Measurements from ENCODE around the gene C2.
"Not testable (repeated sequence)": the region's sequence is repeated elsewhere in the genome, so short reads cannot be mapped to it uniquely, and the experiment has no call there.

The C2 gene

DNA sequence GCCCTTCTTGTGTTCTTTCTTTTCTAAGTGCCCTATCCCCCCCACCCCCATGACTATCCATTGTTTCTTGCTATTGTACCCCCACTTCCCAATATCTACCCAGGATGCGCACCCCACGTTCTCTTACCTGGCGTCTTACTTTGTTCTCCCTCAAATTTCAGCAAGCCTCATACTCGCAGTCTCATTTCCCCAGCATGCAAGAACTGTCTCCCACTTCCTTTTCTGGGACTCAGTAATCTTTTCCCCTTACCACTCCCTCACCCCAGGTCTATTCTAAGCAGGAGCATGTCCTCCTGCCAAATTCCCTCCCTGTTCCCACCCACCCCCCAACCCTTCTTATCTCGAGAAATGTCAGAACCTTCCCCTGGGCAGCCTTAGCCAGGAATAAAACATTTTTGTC, 28.3 kb upstream of the C2 start:
- no peak for FAIRE-seq

DNA sequence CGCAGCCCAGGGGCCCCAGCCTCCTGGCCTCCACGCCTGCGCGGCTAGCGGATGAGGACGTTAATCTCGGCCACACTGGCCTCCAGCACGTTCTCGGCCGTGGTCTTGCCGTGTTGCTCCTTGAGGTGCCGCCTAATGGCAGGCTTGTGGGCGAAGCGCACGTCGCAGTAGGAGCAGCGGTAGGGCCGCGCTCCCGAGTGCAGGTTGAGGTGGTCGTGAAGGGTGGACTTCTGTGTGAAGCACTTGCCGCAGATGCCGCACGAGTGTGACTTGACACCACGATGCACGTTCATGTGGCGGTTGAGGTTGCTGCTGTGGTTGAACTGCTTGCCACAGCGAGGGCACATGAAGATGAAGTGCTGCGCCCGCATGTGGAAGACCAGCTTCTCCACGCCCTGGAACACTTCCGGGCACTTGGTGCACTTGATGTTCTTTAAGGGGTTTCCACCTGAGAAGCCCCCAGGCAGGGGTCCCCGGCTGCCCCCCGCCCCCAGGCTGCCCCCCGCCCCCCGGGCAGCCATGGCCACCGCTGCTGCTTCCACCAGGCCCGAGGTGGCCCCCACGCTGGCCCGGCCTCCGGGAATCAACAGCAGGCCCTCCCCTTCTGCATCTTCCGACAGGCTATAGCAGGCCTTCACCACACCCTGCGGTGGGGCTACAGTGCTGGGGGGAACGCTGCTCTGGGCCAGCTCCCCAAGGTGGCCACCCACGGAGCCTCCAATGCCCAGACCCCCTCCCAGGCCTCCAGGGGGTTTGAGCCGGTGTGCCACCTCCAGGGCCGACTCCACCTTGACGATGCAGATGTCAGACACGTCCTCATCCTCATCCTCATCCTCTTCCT, 27.4 kb upstream of the C2 start:
- FAIRE-seq: no peak

DNA sequence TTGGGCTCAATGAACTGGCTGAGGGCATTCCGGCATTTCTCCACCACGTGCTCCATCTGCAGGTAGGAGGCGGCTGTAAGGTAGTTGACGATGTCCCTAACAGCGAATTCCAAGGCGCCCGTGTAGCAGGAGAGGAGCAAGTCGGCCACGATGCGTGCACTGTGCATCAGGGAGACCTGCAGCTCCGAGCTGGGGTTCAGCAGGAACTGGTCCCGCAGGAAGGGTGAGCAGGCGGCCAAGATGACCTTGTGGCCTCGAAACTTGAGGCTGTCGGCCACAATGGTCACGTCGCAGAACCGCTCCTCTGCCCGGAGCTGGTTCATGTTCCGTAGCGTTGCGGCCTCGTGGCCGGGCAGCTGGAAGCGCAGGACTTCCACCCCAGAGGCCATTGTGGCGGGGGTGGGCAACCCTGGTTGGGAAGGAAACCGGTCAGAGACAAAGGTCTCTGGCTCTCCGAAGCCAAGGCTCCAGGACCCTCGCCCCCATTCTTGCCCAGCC, 26.6 kb upstream of the C2 start:
- FAIRE-seq: no peak

- FAIRE-seq: no peak
Observed at GRCh38 chr6:31901415-31901952, 26.0 kb upstream of the C2 start.

DNA sequence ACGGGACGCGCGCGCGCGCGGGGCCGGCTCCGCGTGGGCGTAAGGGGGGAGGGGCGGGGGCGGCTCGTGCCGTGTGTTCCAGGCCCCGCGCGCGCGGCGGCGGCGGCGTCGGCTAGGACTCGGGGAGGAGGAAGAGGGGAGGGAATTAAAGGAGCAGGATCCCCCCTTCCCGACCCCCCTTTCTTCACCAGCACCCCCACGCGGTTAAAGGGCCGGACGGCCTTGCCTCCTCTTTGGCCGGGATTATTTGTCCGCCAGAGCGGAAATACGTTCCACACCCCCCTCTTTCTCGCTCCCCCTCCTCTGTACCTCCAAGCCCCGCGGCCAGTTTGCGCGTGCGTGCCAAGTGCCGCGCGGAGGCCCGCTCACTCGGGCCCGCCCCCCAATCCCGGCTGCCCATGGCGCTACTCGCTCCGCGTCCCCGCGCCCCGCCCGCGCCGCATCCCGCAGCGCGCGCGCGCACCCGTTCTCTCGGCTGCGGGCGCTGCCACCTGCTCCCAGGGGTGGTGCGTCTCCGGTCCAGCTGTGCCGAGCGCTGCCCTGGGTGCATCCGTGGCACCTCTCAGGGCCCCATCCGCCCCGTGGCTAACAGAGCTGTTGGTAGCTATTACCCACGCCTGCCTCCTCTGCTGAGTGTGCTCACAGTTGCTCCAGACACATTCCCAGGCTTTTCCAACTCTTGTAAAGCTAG, 25.4 kb upstream of the C2 start, which contains the start of gene ZBTB12:
Gene ZBTB12 (minus strand): TSS at position 134 of the 691 bp plus-strand sequence. CDS start 781 bp downstream, outside the sequence.
- no peak for FAIRE-seq

DNA sequence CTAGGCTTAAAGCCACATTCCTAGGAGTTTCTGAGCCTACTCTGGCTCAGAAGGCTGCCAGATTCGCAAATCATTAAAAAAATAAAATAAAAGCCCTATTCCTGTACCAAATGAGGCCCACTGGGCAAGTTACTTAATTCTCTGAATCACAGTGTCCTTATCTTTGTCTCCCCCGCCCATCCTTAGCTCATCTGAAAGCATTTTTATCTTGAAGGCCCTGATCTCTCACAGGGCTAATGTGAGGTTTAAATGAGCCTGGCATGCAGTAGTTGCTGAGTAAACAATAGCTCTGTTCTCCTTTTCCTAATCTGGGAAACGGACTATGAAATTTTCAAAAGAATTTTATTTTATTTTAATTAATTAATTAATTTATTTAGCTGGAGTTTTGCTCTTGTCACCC, 23.6 kb upstream of the C2 start:
- no peak for FAIRE-seq

DNA sequence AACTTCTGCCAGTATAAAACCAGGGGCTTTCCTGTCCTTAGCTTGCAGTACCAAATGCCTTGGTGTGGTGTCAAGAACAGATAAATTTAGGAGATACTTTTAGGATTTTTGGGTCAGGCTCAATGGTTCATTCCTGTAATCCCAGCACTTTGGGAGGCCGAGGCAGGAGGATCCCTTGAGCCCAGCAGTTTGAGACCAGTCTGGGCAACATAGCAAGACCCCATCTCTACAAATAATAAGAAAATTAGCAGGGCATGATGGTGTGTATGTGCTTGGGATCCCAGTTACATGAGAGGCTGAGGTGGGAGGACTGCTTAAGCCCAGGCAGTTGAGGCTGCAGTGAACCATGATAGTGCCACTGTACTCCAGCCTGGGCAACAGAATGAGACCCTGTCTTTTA, 22.5 kb upstream of the C2 start:
- no peak for FAIRE-seq

GRCh38 chr6:31906122-31906521, 21.4 kb upstream of the C2 start:
- no peak for FAIRE-seq

DNA sequence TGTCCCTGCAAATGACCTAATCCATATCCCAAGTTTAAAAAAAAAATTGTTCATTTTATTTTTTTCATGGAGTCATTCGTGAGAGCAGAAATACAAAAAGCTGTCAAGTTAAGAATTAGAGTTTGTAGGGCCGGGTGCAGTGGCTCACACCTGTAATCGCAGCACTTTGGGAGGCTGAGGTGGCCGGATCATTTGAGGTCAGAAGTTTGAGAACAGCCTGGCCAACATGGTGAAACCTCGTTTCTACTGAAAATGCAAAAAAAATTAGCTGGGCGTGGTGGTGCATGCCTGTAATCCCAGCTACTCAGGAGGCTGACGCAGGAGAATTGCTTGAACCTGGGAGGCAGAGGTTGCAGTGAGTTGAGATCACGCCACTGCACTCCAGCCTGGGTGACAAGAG, 20.8 kb upstream of the C2 start:
- FAIRE-seq: not testable (repeated sequence)

DNA sequence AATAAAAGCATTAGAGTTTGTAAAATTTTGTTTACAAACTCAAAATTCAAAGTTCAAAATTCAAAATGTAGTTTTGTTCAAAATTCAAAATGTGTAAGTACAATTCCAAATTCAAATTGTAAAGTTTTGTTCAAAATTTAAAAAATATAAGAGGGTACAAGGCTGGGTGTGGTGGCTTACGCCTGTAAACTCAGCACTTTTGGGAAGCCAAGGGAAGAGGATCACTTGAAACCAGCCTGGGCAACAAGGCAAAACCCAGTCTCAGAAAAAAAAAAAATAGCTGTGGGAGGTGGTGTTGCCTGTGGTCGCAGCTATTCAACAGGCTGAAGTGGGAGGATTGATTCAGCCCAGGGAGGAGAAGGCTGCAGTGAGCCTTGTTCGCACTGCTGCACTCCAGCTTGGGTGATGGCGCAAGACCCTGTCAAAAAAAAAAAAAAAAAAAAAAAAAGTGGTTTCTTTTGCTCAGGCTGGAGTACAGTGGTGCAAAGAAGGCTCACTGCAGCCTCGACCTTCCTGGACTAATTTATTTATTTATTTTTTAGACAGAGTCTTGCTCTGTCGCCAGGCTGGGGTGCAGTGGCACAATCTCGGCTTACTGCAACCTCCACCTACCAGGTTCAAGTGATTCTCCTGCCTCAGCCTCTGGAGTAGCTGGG, 20.2 kb upstream of the C2 start:
- no peak for FAIRE-seq

DNA sequence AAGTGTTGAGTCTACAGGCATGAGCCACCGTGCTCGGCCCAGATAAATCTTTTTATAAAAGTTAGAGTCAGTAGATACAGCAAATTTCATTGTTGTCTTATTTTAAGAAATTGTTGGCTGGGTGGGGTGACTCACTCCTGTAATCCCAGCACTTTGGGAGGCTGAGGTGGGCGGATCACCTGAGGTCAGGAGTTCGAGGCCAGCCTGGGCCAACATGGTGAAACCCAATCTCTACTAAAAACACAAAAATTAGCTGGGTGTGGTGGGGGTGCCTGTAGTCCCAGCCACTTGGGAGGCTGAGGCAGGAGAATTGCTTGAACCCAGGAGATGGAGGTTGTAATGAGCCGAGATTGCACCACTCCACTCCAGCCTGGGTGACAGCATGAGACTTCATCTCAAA, 19.3 kb upstream of the C2 start:
- not testable (repeated sequence) for FAIRE-seq

GRCh38 chr6:31908791-31909190, 18.7 kb upstream of the C2 start:
- no peak for FAIRE-seq

GRCh38 chr6:31909298-31909697, 18.2 kb upstream of the C2 start:
- not testable (repeated sequence) for FAIRE-seq

DNA sequence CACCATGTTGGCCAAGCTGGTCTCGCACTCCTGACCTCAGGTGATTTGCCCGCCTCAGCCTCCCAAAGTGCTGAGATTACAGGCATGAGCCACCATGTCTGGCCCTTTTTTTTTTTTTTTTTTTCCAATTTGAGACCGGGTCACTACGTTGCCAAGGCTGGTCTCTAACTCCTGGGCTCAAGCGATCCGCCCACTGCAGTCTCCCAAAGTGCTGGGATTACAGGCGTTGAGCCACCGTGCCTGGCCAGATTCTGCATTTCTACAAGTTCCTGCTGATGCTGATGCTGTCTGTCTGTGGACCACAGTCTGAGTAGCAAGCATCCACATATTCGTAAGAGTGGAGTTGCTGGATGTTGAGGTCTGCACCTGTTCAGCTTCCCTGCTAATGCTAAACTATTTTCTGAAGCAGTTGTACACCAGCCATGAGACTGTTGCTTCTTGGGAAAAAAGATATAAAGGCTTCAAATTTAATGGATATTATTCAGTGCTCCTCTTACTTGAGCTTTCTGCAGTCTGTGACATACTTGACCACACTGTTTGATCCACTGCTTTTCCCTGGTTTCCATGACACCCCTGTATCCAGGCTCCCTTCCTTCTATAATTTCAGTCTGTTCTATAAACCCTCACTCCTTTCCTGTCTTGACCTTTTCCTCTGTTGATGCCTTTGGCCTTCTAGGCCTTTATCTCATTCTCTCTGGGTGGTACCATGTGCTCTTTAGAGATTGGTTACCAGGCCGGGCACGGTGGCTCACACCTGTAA, 15.5 kb upstream of the C2 start:
- FAIRE-seq: no peak

- FAIRE-seq: no peak
Observed at GRCh38 chr6:31915351-31915750, 12.2 kb upstream of the C2 start.

GRCh38 chr6:31915756-31916155, 11.8 kb upstream of the C2 start:
- no peak for FAIRE-seq

DNA sequence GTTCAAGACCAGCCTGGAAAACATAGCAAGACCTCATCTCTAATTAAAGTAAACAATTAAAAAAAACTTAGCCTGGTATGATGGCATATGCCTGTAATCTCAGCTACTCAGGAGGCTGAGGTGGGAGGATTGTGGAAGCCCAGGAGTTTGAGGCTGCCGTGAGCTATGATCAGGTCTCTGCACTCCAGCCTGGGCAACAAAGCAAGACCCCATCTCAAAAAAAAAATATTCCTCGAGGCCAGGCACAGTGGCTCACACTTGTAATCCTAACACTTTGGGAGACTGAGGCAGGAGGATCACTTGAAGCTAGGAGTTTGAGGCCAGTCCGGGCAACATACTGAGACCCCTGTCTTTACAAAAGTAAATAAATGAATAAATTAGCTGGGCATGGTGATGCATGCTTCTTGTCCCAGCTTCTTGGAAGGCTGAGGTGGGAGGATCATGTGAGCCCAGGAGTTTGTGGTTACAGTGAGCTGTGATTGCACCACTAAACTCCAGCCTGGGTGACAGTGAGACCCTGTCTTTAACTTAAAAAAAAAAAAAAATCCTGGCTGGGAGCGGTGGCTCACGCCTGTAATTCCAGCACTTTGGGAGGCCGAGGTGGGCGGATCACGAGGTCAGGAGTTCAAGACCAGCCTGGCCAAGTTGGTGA, 9.3 kb upstream of the C2 start:
- no peak for FAIRE-seq

GRCh38 chr6:31919624-31920303, 7.8 kb upstream of the C2 start:
- no peak for FAIRE-seq

DNA sequence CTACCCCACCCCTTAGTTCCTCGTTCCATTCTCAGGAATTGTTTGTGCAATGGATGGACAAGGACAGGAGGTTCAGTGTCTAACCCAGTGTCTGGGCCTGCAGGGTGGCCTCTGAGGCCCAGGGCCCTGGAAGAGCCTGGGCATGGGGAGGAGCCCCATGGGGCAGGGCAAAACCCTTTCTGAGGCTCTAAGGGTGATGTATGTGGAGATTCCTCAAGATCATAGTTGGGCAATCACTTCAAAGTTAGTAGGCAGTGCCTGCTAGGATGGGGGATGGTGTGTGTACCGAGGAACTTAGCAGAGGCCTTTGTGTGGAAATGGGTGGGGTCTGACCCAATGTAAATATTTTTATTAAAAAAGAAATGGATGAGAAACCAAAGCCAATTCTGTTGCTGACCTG, 6.7 kb upstream of the C2 start:
- FAIRE-seq: no peak

DNA sequence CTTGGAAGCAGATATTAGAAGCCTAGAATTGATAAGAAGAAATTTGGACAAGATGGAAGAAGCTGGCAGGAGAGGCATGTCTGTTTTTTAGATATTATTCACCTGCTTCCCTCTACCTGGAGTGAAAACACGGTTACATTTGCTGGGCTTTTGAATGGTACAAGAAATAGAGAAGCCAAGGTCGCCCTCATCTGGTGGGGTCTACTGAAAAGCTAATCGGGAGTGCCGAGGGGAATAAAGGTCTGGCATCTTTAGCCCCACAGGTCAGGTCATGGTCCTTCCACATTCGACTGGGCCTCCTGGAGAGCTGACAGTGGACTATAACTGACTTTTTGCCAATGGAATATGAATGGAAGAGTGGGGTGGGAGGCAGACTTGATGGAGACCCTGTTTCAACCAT, 4.6 kb upstream of the C2 start:
- no peak for FAIRE-seq
